Femur (tissue), 1 donor: ENCODE measurements around the gene FUT4.
"Not testable (repeated sequence)": the region's sequence is repeated elsewhere in the genome, so short reads cannot be mapped to it uniquely, and the experiment has no call there.

Experiments used
- DNase-seq: peaks from one replicate; pipeline ENCODE4 v3.0.0-alpha.2; 2017

FUT4 gene

DNA sequence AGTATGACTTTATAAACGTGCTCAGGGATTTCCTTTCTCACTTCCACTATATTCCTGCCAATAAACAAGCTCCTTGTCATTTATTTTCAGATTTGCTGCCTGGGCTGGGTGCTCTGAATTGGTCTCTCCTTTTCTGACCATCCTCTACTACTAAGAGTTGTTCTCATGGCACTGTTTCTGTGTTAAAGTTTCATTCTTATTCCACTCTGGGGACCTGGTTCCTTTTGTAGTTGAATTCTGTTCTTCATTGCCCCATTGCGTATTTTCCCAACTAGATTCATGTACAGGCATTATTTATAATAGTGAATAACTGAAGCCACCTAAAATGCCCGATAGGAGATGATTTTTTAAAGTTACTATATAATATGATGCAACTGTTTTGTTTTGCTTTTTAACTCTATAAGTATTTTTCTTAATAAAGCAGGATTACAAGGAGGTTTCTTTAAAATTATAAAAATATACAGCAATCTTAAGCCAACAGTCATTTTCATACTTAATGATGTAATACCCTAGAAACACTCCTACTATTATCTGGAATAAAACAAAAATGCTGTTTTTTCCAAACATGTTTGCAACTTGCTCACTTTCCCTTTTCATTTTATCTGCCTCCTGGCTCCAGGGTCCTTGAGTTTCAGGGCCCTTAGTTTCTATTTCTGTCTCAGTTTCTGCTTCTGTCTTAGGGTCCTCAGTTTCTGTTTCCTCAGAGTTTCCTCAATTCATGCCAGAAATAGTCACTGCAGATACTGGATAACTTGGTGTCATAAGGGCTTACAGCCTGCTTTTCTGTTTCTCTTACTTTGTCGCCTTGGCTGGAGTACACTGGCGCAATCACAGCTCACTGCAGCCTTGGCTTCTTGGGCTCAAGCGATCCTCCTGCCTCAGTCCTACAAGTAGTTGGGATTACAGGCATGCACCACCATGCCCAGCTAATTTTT is 9.8 kb upstream of the FUT4 start:
- DNase-seq = no peak

- DNase-seq = no peak
Measured at GRCh38 chr11:94536386-94536785, 7.3 kb upstream of the FUT4 start.

GRCh38 chr11:94537031-94537600 is 6.6 kb upstream of the FUT4 start:
- DNase-seq = peak; percentile 28

DNA sequence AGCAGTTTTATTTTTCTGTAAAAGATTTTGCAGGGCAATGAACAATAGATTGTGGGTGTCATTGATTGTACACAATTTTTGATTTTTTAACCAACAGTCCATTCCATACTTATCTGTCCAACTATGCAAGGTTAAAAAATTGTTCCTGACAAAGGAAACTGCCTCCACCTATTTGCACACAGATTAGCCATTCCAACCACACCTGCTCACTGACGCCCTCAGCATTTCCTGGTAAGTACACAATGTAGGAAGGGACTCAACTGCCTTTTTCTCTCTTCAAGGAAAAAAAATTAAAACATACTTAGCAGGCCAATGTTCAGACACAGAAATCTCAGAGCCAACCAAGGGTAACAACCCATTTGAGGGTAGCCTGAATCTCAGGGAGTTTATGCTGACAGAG is 4.3 kb upstream of the FUT4 start:
- no peak for DNase-seq

GRCh38 chr11:94544646-94545263 is 1.0 kb downstream of the FUT4 start:
- peak; percentile 40 for DNase-seq

DNA sequence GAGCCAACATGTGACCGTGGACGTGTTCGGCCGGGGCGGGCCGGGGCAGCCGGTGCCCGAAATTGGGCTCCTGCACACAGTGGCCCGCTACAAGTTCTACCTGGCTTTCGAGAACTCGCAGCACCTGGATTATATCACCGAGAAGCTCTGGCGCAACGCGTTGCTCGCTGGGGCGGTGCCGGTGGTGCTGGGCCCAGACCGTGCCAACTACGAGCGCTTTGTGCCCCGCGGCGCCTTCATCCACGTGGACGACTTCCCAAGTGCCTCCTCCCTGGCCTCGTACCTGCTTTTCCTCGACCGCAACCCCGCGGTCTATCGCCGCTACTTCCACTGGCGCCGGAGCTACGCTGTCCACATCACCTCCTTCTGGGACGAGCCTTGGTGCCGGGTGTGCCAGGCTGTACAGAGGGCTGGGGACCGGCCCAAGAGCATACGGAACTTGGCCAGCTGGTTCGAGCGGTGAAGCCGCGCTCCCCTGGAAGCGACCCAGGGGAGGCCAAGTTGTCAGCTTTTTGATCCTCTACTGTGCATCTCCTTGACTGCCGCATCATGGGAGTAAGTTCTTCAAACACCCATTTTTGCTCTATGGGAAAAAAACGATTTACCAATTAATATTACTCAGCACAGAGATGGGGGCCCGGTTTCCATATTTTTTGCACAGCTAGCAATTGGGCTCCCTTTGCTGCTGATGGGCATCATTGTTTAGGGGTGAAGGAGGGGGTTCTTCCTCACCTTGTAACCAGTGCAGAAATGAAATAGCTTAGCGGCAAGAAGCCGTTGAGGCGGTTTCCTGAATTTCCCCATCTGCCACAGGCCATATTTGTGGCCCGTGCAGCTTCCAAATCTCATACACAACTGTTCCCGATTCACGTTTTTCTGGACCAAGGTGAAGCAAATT is 1.8 kb downstream of the FUT4 start:
- peak; percentile 43 for DNase-seq

DNA sequence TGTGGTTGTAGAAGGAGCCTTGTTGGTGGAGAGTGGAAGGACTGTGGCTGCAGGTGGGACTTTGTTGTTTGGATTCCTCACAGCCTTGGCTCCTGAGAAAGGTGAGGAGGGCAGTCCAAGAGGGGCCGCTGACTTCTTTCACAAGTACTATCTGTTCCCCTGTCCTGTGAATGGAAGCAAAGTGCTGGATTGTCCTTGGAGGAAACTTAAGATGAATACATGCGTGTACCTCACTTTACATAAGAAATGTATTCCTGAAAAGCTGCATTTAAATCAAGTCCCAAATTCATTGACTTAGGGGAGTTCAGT is 2.4 kb downstream of the FUT4 start:
- DNase-seq = no peak

GRCh38 chr11:94546886-94547285 is 3.2 kb downstream of the FUT4 start:
- no peak for DNase-seq

DNA sequence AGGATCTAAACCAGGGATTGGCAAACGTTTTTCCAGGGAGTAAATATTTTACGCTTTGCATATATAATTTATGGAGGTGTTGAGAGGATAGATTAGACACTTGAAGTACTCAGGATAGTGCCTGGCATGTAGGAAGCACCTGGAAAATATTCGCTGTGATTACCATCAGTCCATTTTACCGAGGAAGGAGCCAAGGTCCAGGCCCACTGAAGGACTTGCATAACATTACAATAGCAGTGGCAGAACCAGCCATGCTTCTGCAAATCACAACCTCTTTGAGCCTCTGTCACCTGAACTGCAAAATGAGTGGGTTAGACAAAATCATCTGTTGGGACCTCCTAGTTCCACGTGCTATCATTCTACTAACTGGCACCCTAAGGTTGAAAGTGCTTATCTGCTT is 5.4 kb downstream of the FUT4 start:
- no peak for DNase-seq

DNA sequence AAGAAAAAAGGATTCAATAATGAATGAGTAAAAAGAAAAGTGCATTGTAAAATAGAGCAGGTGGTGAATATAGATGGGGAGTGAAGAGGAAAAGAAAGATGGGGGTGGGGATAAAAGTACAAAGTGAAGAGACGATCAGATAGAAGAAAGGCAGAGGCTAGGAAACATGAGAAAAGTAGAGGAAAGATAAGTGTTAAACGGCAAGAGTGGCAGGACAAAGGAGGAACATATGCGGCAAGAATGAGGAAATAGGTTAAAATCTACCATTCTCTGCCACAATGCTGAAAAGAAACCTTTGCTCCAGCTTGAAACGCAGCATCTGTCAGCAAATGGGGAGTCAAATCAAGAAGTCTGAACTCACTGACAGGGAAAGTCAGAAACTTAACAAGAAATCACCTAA is 6.8 kb downstream of the FUT4 start:
- no peak for DNase-seq

DNA sequence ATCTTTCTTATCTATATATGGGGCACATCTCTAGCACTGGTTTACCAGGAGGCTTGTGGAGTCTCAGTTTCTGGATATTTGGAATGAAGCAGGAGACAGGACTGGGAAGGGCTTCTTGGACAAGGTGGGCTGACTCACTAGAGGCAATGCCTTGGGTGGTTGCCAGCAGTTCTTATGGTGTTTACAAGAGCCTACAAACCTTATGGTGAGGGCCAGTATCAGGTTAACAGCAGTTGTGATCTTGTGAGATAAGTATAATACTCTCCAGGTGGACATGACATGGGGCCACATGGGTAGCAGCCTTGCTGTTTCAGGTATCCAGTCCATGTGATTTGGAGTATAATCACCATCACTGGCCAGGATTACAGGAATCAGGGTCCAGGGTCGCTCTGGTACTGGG is 10.2 kb downstream of the FUT4 start:
- DNase-seq = no peak

GRCh38 chr11:94555752-94556329 is 12.1 kb downstream of the FUT4 start:
- DNase-seq = not testable (repeated sequence)

DNA sequence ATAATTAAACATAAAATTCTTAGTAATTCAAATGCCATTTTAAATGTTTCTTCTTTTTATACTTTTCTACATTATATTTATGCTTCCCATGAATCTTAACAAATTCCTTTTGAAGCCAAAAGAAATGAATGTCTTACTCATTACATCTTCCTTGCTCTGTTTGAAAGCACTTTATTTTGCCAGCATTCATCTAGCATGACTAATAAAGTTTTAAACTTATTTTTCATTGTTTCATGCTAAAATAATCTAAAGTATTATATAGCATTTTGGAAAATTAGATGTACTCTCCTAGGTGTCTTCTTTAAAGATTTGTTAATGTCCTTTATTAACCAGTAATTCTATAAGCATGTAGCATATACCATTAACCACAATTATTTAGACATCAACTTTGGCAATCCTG is 13.7 kb downstream of the FUT4 start:
- no peak for DNase-seq

DNA sequence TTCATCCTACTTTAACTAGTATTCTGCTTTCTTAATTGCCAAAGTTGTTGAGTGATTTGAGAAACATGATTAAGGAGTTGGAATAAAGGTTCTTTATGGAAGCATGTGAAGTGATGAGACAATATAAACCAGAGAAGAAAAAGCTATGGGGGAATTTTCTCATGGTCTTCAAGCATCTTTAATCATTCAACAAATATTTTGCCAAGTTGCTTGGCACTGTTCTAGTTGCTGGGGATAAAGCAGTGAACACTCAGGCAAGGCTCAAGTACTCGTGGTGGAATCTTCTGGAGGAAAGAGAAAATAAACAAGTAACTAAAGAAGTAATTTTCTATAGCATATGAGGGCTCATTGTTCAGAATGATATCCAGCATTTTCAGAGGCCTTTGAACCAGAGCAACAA is 14.3 kb downstream of the FUT4 start:
- DNase-seq = no peak

- DNase-seq = no peak
Measured at GRCh38 chr11:94558468-94558867, 14.7 kb downstream of the FUT4 start.

GRCh38 chr11:94558932-94559331 is 15.2 kb downstream of the FUT4 start:
- DNase-seq = no peak

GRCh38 chr11:94559361-94559760 is 15.6 kb downstream of the FUT4 start:
- no peak for DNase-seq

GRCh38 chr11:94560834-94561233 is 17.1 kb downstream of the FUT4 start:
- no peak for DNase-seq

DNA sequence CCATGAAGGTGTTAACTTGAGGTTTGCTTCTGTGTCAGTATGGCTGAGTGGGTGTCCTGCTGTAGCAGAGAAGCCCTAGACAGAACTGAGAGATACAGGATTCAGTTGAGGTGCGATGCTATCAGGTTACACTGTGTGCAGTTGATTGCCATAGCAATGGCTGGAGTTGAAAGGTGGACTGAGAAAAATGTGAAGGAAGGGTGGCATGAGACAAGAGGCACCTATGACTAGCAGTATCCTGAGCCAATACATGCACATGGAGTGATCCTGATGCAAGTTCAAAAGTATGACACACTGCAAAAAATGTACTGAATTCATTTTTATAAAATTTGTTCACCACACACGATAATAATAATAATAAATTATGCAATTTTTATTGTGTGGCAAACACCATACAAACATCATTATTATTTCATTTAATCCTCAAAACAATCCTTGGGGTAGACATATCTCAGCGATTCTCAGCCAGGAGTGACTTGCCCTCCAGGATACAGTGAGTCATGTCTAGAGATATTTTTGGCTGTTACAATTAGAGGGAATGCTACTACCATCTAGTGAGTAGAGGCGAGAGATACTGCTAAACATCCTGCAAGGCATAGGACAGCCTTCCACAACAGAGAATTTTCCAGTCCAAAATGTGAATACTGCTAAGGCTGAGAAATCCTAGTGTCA is 19.6 kb downstream of the FUT4 start:
- no peak for DNase-seq

GRCh38 chr11:94563848-94564467 is 20.2 kb downstream of the FUT4 start:
- DNase-seq = no peak

- no peak for DNase-seq
Measured at GRCh38 chr11:94567181-94567670, 23.5 kb downstream of the FUT4 start, which contains the start of gene PIWIL4. Gene PIWIL4, plus strand, starts transcription at chr11:94567368. Its CDS starts 151 bp downstream, at chr11:94567519.
